HCT116 (cell line): ENCODE measurements around the gene ACBD6. TPM values are rescaled to one million over a fixed set of nuclear protein-coding genes. Genes with fewer than 3 reads are reported as not detected.

ENCODE experiments used
- ATAC-seq: fragments of 200-7000 bp; cut with Tn5 transposase; 2 replicates; pipeline ENCODE4 v1.9.1; 2020; ENCODE audit warnings: mild to moderate bottlenecking, moderate library complexity
- BruUV-seq: library from RNA; stranded (reverse); fragments of 400-500 nt; replicated peaks from 2 replicates; lab custom pipeline; 2021; lab: Mats Ljungman, UMichigan
- CTCF ChIA-PET: fragments of 300-600 bp; sonication (Branson Sonifier 250); formaldehyde crosslinking; loops from one replicate; lab custom pipeline; 2021; ENCODE audit warnings: antibody characterized with exemption; lab: Charles Lee
- POLR2A ChIA-PET: fragments of 300-600, 350-600 bp; sonication (Branson Sonifier 250); formaldehyde crosslinking; loops from one replicate; lab custom pipeline; 2021; ENCODE audit warnings: antibody characterized with exemption; lab: Charles Lee
- RAD21 ChIA-PET, 2 experiments: fragments of 300-600 bp; sonication (Branson Sonifier 250); formaldehyde crosslinking; loops; one replicate each; lab custom pipeline; 2023; ENCODE audit warnings: low total read pairs in 2 of 2; ENCODE audit not compliant: uncharacterized antibody in 2 of 2, unreplicated experiment in 2 of 2, low non-redundant PET in 1 of 2; lab: Charles Lee
- DNase-seq: peaks from one replicate; pipeline ENCODE4 v3.0.0-alpha.2; 2010; ENCODE audit warnings: low read depth, low spot score
- H2AFZ ChIP-seq: fragments of 200-600 bp; shearing (Covaris generic), sonication (generic); 2 replicates; pipeline ENCODE4 v1.6.1; 2017; ENCODE audit warnings: low read depth, mixed run types, mixed read lengths, antibody characterized with exemption, low read length; ENCODE audit not compliant: poor library complexity, severe bottlenecking
- H3K27ac ChIP-seq: 2 replicates; pipeline ENCODE4 v1.5.1; 2012; ENCODE audit warnings: low read depth, low read length
- H3K27me3 ChIP-seq: fragments of 200-600 bp; sonication (generic); 2 replicates; pipeline ENCODE4 v1.6.1; 2016; ENCODE audit warnings: mixed run types, low read length, mixed read lengths; ENCODE audit not compliant: insufficient read depth
- H3K36me3 ChIP-seq, 2 experiments: fragments of 200-500 bp in 1 of 2; fragments of 200-600 bp in 1 of 2; sonication (Bioruptor generic) in 1 of 2; sonication (generic) in 1 of 2; 2 replicates each; pipeline versions ENCODE4 v1.5.1 to v1.6.1; 2014 to 2016; ENCODE audit warnings: low read length in 2 of 2, inconsistent platforms in 1 of 2, mixed read lengths in 1 of 2, mixed run types in 1 of 2; ENCODE audit not compliant: insufficient read depth in 2 of 2, control insufficient read depth in 1 of 2
- H3K4me1 ChIP-seq, 2 experiments: fragments of 200-600 bp in 1 of 2; sonication (generic) in 1 of 2; 2 replicates each; pipeline versions ENCODE4 v1.5.1 to v1.6.1; 2012 to 2017; ENCODE audit warnings: low read length in 2 of 2, inconsistent platforms in 1 of 2, mild to moderate bottlenecking in 1 of 2, mixed read lengths in 1 of 2, mixed run types in 1 of 2, moderate library complexity in 1 of 2; ENCODE audit not compliant: insufficient read depth in 2 of 2, control insufficient read depth in 1 of 2
- H3K4me2 ChIP-seq: fragments of 200-600 bp; sonication (generic); 2 replicates; pipeline ENCODE4 v1.6.1; 2017; ENCODE audit warnings: mixed run types, low read length, mixed read lengths
- H3K4me3 ChIP-seq, 2 experiments: fragments of 200-600 bp in 1 of 2; sonication (generic) in 1 of 2; replicated peaks in 1 of 2; 2 replicates each; pipeline ENCODE4 v1.5.1; 2011 to 2016; ENCODE audit warnings: low read length in 2 of 2, control low read depth in 1 of 2, low read depth in 1 of 2, mild to moderate bottlenecking in 1 of 2, mixed read lengths in 1 of 2, mixed run types in 1 of 2
- H3K79me2 ChIP-seq: fragments of 200-600 bp; sonication (generic); 2 replicates; pipeline ENCODE4 v1.6.1; 2017; ENCODE audit warnings: mild to moderate bottlenecking, mixed run types, low read length, moderate library complexity, mixed read lengths; ENCODE audit not compliant: insufficient read depth
- H3K9ac ChIP-seq: fragments of 200-600 bp; sonication (generic); 2 replicates; pipeline ENCODE4 v1.6.1; 2016; ENCODE audit warnings: low read length, mixed read lengths
- H3K9me2 ChIP-seq: fragments of 200-600 bp; sonication (generic), shearing (Covaris generic); 2 replicates; pipeline ENCODE4 v1.6.1; 2017; ENCODE audit warnings: mixed run types, mild to moderate bottlenecking, moderate library complexity; ENCODE audit not compliant: insufficient read depth
- H3K9me3 ChIP-seq, 2 experiments: fragments of 200-500 bp in 1 of 2; fragments of 200-600 bp in 1 of 2; sonication (Bioruptor generic) in 1 of 2; sonication (generic) in 1 of 2; 2 replicates each; pipeline ENCODE4 v1.6.1; 2014 to 2017; ENCODE audit warnings: low read length in 2 of 2, mixed read lengths in 2 of 2, inconsistent platforms in 1 of 2, low read depth in 1 of 2, mild to moderate bottlenecking in 1 of 2, mixed run types in 1 of 2, moderate library complexity in 1 of 2; ENCODE audit not compliant: control insufficient read depth in 1 of 2, insufficient read depth in 1 of 2
- H4K20me1 ChIP-seq: fragments of 200-600 bp; sonication (generic), shearing (Covaris generic); 2 replicates; pipeline ENCODE4 v1.6.1; 2017; ENCODE audit warnings: mixed run types, mild to moderate bottlenecking, moderate library complexity; ENCODE audit not compliant: insufficient read depth
- CEBPB ChIP-seq: IDR thresholded peaks from 2 replicates; pipeline ENCODE4 v1.6.1; 2012; ENCODE audit warnings: low read depth
- CTCF ChIP-seq, 3 experiments: fragments of 200-600 bp in 1 of 3; sonication (generic) in 1 of 3; IDR thresholded peaks in 2 of 3; conservative IDR thresholded peaks in 1 of 3; 2 replicates each; pipeline ENCODE4 v1.5.1; 2012 to 2017; ENCODE audit warnings: low read depth in 2 of 3, low read length in 2 of 3, antibody characterized with exemption in 1 of 3, borderline replicate concordance in 1 of 3, control low read depth in 1 of 3, mild to moderate bottlenecking in 1 of 3, mixed read lengths in 1 of 3, mixed run types in 1 of 3, moderate library complexity in 1 of 3; ENCODE audit not compliant: insufficient read depth in 1 of 3
- EZH2 ChIP-seq: fragments of 200-600 bp; sonication (generic); IDR thresholded peaks from 2 replicates; pipeline ENCODE4 v1.6.1; 2017; ENCODE audit warnings: antibody characterized with exemption, mixed run types
- FOSL1 ChIP-seq: IDR thresholded peaks from 2 replicates; pipeline ENCODE4 v1.6.1; 2012; ENCODE audit warnings: low read depth
- JUND ChIP-seq: IDR thresholded peaks from 2 replicates; pipeline ENCODE4 v1.6.1; 2012
- RAD21 ChIP-seq: IDR thresholded peaks from 2 replicates; pipeline ENCODE4 v1.6.1; 2012; ENCODE audit warnings: low read depth, mild to moderate bottlenecking
- REST ChIP-seq: IDR thresholded peaks from 2 replicates; pipeline ENCODE4 v1.6.1; 2012; ENCODE audit warnings: low read depth
- SIN3A ChIP-seq: IDR thresholded peaks from 2 replicates; pipeline ENCODE4 v1.6.1; 2012; ENCODE audit warnings: low read depth
- SP1 ChIP-seq: IDR thresholded peaks from 2 replicates; pipeline ENCODE4 v1.6.1; 2012; ENCODE audit warnings: low read depth
- TCF7L2 ChIP-seq: IDR thresholded peaks from 2 replicates; pipeline ENCODE4 v1.7.0; 2011; ENCODE audit warnings: borderline replicate concordance, inconsistent platforms; ENCODE audit not compliant: insufficient read depth, insufficient read length; ENCODE audit errors: extremely low read depth
- YY1 ChIP-seq: IDR thresholded peaks from 2 replicates; pipeline ENCODE4 v1.6.1; 2011; ENCODE audit warnings: low read length, low read depth, moderate library complexity, mild to moderate bottlenecking; ENCODE audit not compliant: insufficient replicate concordance; ENCODE audit errors: extremely low read depth
- ZBTB33 ChIP-seq: IDR thresholded peaks from 2 replicates; pipeline ENCODE4 v1.6.1; 2011; ENCODE audit warnings: mild to moderate bottlenecking, low read length, moderate library complexity; ENCODE audit not compliant: insufficient replicate concordance; ENCODE audit errors: extremely low read depth
- ZFX ChIP-seq: fragments of 450-650 bp; IDR thresholded peaks from 2 replicates; pipeline ENCODE4 v1.6.1; 2017
- ZNF274 ChIP-seq: fragments of 200-500 bp; sonication (Bioruptor generic); IDR thresholded peaks from 2 replicates; pipeline ENCODE4 v1.6.1; 2014; ENCODE audit warnings: mild to moderate bottlenecking, low read depth, low read length, inconsistent platforms
- intact Hi-C: fragments of 100-400 bp; cut with micrococcal nuclease; formaldehyde crosslinking; loops from 2 replicates; pipeline ENCODE4 v1.10.0; 2022
- total RNA-seq: library from RNA; stranded (reverse); gene quantifications from one replicate; pipeline ENCODE4 v1.2.1, GENCODE V29; 2021; ENCODE audit not compliant: unreplicated experiment
- TF ChIP-seq, protein P1 (sequence below): IDR thresholded peaks from 2 replicates; pipeline ENCODE4 v1.6.1; 2012

Gene ACBD6
- total RNA-seq, 1 experiment from 2014 or later = 43.2 TPM

DNA sequence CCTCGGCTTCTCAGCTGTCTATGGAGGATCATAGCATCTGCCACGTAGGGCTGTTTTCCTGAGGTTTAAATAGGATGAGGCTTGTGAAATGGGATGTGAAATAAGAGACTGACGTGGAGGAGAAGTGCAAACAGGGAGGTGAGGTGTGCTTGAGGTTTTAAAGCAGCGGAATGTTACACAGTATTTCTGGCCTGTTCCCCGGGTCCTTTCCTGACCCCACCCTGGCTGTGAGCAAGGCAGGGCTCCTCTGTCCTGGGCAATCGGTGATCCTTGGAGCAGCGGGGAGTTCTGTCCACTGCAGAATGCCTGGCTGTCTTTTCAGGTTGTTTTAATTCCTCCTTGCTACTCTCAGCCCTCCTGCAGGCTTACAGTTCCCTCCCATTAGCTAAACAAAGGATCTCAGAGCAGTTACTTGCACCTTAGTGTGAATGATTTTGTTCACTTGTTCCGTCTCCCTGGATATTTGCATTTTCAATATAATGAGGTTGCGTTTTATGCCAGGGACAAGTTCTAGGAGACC is 233.8 kb downstream of the ACBD6 start (continued):
- TF ChIP-seq YY1 (no peak), CEBPB (no peak), FOSL1 (no peak), ZFX (no peak)
- TF ChIP-seq, protein P1, sequence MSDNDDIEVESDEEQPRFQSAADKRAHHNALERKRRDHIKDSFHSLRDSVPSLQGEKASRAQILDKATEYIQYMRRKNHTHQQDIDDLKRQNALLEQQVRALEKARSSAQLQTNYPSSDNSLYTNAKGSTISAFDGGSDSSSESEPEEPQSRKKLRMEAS = no peak

GRCh38 chr1:180267761-180268555 is 234.4 kb downstream of the ACBD6 start:
- Histone ChIP-seq H3K4me2 (no peak overlapping the region), H3K9ac (no peak overlapping the region), H2AFZ (no peak overlapping the region), H3K79me2 (no peaks in the 10 kb centered on the region), H3K9me2 (no peaks in the 10 kb centered on the region), H3K27me3 (no peaks in the 10 kb centered on the region), H3K4me1 (no peaks in the 10 kb centered on the region), H3K36me3 (no peaks in the 10 kb centered on the region), H3K27ac (no peak overlapping the region), H3K9me3 (no peaks in the 10 kb centered on the region), H3K4me3 (no peak overlapping the region), H4K20me1 (no peaks in the 10 kb centered on the region)
- ChIA-PET RAD21 (no interaction called here), POLR2A (no interaction called here), CTCF (no interaction called here)
- intact Hi-C loops = no loop called here
- no peak for TF ChIP-seq FOSL1
- no peak for TF ChIP-seq TCF7L2
- TF ChIP-seq CTCF (IDR thresholded peaks at IDR 0.05 in 2 of 3, conservative IDR thresholded peaks at IDR 0.05 in 1 of 3; ENCODE audit: borderline replicate concordance in 1 of 3, insufficient read depth in 1 of 3, low read depth in 2 of 3, low read length in 2 of 3) = no peak
- no peak for TF ChIP-seq ZBTB33
- no peak for TF ChIP-seq SP1
- TF ChIP-seq RAD21 = no peak
- TF ChIP-seq REST = no peak
- TF ChIP-seq SIN3A = no peak
- no peak for TF ChIP-seq ZNF274
- TF ChIP-seq ZFX = no peak
- TF ChIP-seq EZH2 = no peak
- no peak for TF ChIP-seq CEBPB
- TF ChIP-seq JUND = no peak
- no peak for DNase-seq
- no peak for ATAC-seq
- BruUV-seq = no TSS peak
